ENCODE data around the gene FHOD3.

The FHOD3 gene

DNA sequence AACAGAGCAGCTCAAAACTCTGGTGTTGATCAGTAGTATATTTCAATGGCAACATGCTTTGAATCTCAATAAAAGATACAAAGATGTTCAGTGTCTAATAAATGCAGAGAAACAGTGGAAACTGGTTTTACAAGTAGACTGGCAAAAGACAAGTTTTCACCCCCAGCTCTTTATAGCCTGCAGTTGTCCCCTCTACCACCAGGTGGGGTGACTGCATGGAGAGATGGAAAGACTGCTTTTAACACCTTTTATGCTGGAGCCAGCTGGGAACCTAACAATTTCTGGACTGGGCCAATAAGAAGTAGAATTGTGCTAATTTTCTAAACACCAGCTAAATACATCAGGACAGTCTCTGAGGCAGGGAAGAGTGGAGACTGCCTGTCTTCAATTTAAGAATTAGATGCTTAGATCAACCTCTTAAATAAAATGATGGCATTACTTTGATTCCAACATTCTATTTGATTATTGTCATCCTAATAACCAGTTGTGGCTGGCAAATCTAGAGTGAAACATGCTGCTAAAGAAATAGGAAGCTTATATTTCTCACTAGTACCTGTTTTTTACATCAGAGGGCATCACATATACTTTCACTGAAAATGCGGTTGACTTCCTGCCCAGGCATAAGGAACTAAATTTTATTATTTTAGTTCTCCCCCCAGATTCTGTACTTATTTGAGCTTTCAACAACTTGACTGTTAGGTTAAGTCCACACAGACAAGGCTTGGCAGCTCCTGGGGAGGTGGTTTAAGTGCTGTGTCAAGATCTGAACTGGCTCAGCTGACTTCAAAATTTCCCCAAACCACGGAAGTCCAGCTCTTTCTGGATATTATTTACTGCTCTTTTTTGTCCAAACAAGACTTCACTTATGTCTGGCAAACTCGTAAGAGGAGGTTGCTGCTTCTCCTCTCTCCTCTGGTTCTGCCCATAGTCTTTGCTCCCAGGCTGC is 390.8 kb downstream of the FHOD3 start:
- H3K9ac ChIP-seq = no peak overlapping the region
- H3K36me3 ChIP-seq = peaks cover 13% of the 10 kb centered on the region
- TF ChIP-seq Cebpa-rat (IDR thresholded peaks at IDR 0.05) = no peak
- peaks cover 21% of the 10 kb centered on the region for H3K9me3 ChIP-seq
- H4K20me1 ChIP-seq = no peaks in the 10 kb centered on the region
- no peaks in the 10 kb centered on the region; the same call in 1 of the 2 replicates for H3K4me1 ChIP-seq
- no peak overlapping the region for H3K4me2 ChIP-seq
- H3K27me3 ChIP-seq = no peaks in the 10 kb centered on the region
- H3K4me3 ChIP-seq = no peak overlapping the region
- no peak overlapping the region for H3K27ac ChIP-seq

DNA sequence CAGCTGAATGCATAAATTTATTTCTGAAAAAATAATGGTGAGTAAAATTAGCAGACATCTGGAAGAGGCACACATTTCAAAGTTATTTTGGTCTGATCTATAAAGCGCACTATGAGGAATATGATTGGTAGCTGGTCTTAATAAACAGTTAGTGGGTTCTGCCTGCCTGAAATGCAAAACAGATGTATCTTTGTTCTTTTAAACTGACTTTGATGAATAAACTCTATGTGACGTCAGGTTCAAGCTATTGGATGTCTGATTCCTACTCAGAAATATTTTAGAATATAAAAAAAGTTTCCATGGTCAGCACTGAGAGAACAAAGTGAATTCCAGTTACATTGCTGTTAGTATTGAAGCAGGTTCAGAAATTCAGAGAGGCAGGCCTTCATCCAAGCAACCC is 394.9 kb downstream of the FHOD3 start:
- Histone ChIP-seq H3K27ac (no peak overlapping the region), H3K4me3 (no peak overlapping the region), H3K27me3 (no peaks in the 10 kb centered on the region)

DNA sequence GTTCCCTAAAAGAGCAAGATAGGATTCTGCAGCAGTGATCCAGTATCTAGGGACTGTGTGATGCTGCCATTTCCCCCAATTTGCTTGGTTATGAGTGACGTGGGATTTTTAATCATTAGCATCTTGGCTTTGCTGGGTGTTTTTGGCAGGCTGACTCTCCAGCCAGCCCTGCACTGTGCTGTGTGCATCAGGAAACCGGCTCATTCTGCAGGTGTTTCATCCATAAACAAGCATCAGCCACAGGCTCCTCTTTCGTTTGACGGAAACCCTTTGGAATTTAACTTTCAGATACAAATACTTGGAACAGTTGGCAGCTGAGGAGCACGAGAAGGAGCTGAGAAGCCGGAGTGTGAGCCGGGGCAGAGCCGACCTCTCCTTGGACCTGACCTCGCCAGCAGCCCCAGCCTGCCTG is 395.4 kb downstream of the FHOD3 start:
- Histone ChIP-seq H3K9me3 (no peaks in the 10 kb centered on the region), H3K9ac (no peak overlapping the region), H3K27ac (no peak overlapping the region), H4K20me1 (no peaks in the 10 kb centered on the region), H3K4me1 (no peaks in the 10 kb centered on the region; the same call in 1 of the 2 replicates), H3K27me3 (no peaks in the 10 kb centered on the region), H3K36me3 (no peaks in the 10 kb centered on the region), H3K4me2 (no peak overlapping the region), H3K4me3 (no peak overlapping the region)
- TF ChIP-seq Cebpa-rat (IDR thresholded peaks at IDR 0.05) = no peak

More for the DNA sequence above, 394.9 kb downstream of the FHOD3 start:
- no peak for TF ChIP-seq Cebpa-rat (IDR thresholded peaks at IDR 0.05)
- Histone ChIP-seq H3K36me3 (no peaks in the 10 kb centered on the region), H4K20me1 (no peaks in the 10 kb centered on the region), H3K4me1 (no peaks in the 10 kb centered on the region; the same call in 1 of the 2 replicates), H3K9me3 (no peaks in the 10 kb centered on the region), H3K4me2 (no peak overlapping the region), H3K9ac (no peak overlapping the region)

DNA sequence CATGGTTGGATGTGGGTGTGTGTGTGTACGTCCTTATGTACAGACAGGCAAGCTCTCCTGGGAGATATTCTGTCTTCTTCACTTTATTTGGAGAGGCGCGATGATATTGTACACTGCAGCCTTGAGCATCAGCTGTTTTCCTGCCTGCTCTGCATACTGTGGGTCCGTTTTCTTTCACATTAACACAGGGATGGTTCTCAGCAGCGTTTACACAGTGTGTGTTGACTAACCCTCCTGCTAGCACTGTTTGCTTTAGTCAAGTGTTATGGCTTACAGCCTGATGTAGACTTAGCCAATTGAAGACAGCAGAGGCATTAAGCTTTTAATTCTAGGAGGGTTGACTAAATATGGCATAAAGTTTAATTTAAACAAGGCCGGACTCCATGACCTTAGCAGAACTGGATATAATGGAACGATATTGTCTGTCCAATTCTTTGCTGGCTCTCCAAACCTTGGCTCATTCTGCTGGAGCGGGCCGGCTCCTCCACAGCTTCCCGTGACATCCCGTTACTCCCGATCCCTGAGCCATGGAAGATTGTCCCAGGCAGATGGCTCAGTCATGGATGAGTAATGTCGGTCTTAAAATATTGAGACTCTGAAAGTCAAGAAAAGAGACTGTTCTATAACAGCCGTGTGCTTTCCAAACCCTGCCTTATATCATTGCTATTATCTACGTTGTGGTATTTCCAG is 396.6 kb downstream of the FHOD3 start:
- no peaks in the 10 kb centered on the region for H3K36me3 ChIP-seq
- H3K4me1 ChIP-seq = no peaks in the 10 kb centered on the region; the same call in 1 of the 2 replicates
- H3K9me3 ChIP-seq = no peaks in the 10 kb centered on the region
- H3K9ac ChIP-seq = no peak overlapping the region
- H3K4me3 ChIP-seq = no peak overlapping the region
- H4K20me1 ChIP-seq = no peaks in the 10 kb centered on the region
- H3K27me3 ChIP-seq = no peaks in the 10 kb centered on the region
- no peak for TF ChIP-seq Cebpa-rat (IDR thresholded peaks at IDR 0.05)
- no peak overlapping the region for H3K27ac ChIP-seq
- no peak overlapping the region for H3K4me2 ChIP-seq

DNA sequence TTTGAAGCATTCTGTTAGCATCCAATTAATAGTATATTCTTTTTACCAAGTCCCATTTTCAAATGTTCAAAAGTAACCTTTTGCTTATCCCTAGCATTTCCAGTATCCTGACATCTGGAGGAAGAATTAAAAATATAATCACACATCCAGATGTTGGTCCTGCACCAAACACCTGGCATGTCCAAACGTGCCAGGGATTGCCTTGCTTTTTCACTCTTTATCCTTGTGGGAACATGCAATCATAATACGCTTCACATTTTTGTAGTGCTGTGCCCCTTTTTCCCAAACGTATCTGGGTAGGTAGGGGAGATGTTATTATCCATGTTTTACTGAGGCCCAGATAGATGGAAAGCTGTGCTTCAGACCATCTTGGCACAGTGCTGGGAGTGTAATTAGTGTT is 398.3 kb downstream of the FHOD3 start:
- no peaks in the 10 kb centered on the region for H4K20me1 ChIP-seq
- no peak overlapping the region for H3K27ac ChIP-seq
- no peaks in the 10 kb centered on the region for H3K27me3 ChIP-seq
- no peak for TF ChIP-seq Cebpa-rat (IDR thresholded peaks at IDR 0.05)
- H3K4me2 ChIP-seq = no peak overlapping the region
- H3K9me3 ChIP-seq = no peaks in the 10 kb centered on the region
- H3K4me1 ChIP-seq = no peaks in the 10 kb centered on the region; the same call in 1 of the 2 replicates
- no peaks in the 10 kb centered on the region for H3K36me3 ChIP-seq
- no peak overlapping the region for H3K9ac ChIP-seq
- H3K4me3 ChIP-seq = no peak overlapping the region

DNA sequence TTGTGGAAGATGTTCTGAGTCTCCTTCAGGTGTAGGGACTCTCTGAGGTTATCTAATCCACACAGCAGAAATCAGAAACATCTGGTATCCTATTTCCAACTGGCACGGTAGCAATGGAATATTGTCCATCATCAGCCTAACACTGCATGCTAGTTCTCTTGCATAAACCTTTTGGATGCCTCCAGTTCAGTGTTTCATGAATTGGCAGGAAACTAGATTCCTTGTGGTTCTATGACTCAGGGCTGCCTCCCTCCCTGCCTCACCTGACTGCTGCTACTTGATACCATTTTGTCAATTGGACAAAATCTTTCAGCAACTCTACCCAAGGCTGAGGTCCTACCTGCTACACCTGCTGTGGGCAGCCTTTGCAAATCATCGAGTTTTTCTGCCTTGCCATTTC is 400.4 kb downstream of the FHOD3 start:
- Histone ChIP-seq H3K9me3 (no peaks in the 10 kb centered on the region), H4K20me1 (no peaks in the 10 kb centered on the region), H3K27ac (no peak overlapping the region), H3K36me3 (no peaks in the 10 kb centered on the region), H3K9ac (no peak overlapping the region), H3K4me1 (no peaks in the 10 kb centered on the region), H3K4me2 (no peak overlapping the region), H3K4me3 (no peak overlapping the region), H3K27me3 (no peaks in the 10 kb centered on the region)
- no peak for TF ChIP-seq Cebpa-rat (IDR thresholded peaks at IDR 0.05)

DNA sequence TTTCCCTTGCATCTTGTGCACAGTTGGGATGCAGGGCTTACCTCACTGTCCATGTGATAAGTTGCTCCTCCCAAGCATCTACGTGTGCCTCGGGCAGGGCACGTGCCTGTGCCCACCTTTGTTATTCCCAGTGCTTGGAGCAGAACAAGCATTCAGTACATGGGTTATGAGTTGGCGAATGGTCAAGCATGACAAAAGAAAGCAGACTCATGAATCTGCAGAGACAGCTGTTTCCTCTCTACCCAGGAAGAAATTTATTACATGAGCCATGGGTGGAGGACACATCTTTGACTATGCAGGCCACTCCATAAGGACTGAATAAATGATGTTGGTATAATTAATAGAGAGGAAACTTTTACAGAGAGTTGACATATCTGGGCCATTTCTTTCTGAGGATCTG is 403.4 kb downstream of the FHOD3 start:
- H3K4me1 ChIP-seq = no peaks in the 10 kb centered on the region
- no peak for TF ChIP-seq Cebpa-rat (IDR thresholded peaks at IDR 0.05)
- H3K27me3 ChIP-seq = no peaks in the 10 kb centered on the region
- H3K27ac ChIP-seq = no peak overlapping the region
- H3K9me3 ChIP-seq = no peaks in the 10 kb centered on the region
- H3K4me3 ChIP-seq = no peak overlapping the region
- H3K9ac ChIP-seq = no peak overlapping the region
- H3K4me2 ChIP-seq = no peak overlapping the region
- no peaks in the 10 kb centered on the region for H3K36me3 ChIP-seq
- no peaks in the 10 kb centered on the region for H4K20me1 ChIP-seq

GRCh38 chr18:36702401-36703013 is 405.0 kb downstream of the FHOD3 start:
- Histone ChIP-seq H3K27me3 (no peaks in the 10 kb centered on the region), H3K4me3 (no peak overlapping the region), H4K20me1 (no peaks in the 10 kb centered on the region), H3K36me3 (no peaks in the 10 kb centered on the region), H3K9me3 (no peaks in the 10 kb centered on the region), H3K4me1 (no peaks in the 10 kb centered on the region), H3K9ac (no peak overlapping the region), H3K27ac (no peak overlapping the region), H3K4me2 (no peak overlapping the region)
- TF ChIP-seq Cebpa-rat (IDR thresholded peaks at IDR 0.05) = no peak

GRCh38 chr18:36704156-36704555 is 406.6 kb downstream of the FHOD3 start:
- no peak for TF ChIP-seq Cebpa-rat (IDR thresholded peaks at IDR 0.05)
- H3K9me3 ChIP-seq = no peaks in the 10 kb centered on the region
- no peak overlapping the region for H3K4me2 ChIP-seq
- H3K4me3 ChIP-seq = no peak overlapping the region
- no peaks in the 10 kb centered on the region for H3K27me3 ChIP-seq
- H3K4me1 ChIP-seq = no peaks in the 10 kb centered on the region
- no peak overlapping the region for H3K27ac ChIP-seq
- H3K9ac ChIP-seq = no peak overlapping the region
- H4K20me1 ChIP-seq = no peaks in the 10 kb centered on the region
- no peaks in the 10 kb centered on the region for H3K36me3 ChIP-seq

Measured in BLaER1 (cell line).